ENCODE data around the gene XRCC1.

XRCC1 gene

GRCh38 chr19:43598445-43599240, 23.3 kb upstream of the XRCC1 start:
- POLR2A ChIA-PET, result interaction anchor here (1.1 to 1.9 kb wide), 2 partner anchors 12 to 17 kb away, joined by 3 to 6 read pairs; no protein-coding TSS in a partner anchor
- H3K4me3 ChIP-seq (ENCODE audit: low read depth, low read length), result no peak overlapping the region
- H3K27ac ChIP-seq (ENCODE audit: extremely low read depth, low read depth, low read length), result no peak overlapping the region; the same call in 1 of the 2 replicates
- peaks cover 58 to 65% of the 10 kb centered on the region in 2 experiments for H3K36me3 ChIP-seq (ENCODE audit: control insufficient read depth in 2 of 2, insufficient read depth in 1 of 2, low read length in 2 of 2)
- CTCF ChIA-PET, result interaction anchor here (3.1 kb wide), 1 partner anchor 54 kb away, joined by 21 read pairs; no protein-coding TSS in a partner anchor
- H3K4me1 ChIP-seq (ENCODE audit: control insufficient read depth, insufficient read depth, low read length), result peaks cover 24% of the 10 kb centered on the region
- no peaks in the 10 kb centered on the region for H3K9me3 ChIP-seq (ENCODE audit: control insufficient read depth, insufficient read depth, low read depth, low read length)
- TF ChIP-seq OSR2 (tag by site-specific recombination; IDR thresholded peaks at IDR 0.05), result no peak
- TF ChIP-seq TSHZ1 (tag by site-specific recombination; IDR thresholded peaks at IDR 0.05; ENCODE audit: borderline replicate concordance), result 0 out of 2 replicates have a peak, but pooled peaks have one; percentile 20

- no peak for TF ChIP-seq ZBTB26 (tag by site-specific recombination; optimal IDR thresholded peaks at IDR 0.05)
- TF ChIP-seq ZNF76 (tag by site-specific recombination; IDR thresholded peaks at IDR 0.05; ENCODE audit: borderline replicate concordance, low read depth), result no peak
- no peak for TF ChIP-seq ZNF223 (tag by site-specific recombination; IDR thresholded peaks at IDR 0.05)
- TF ChIP-seq ZNF157 (tag by site-specific recombination; IDR thresholded peaks at IDR 0.05), result no peak
- no peak for TF ChIP-seq ZNF398 (tag by site-specific recombination; IDR thresholded peaks at IDR 0.05)
- TF ChIP-seq ZNF621 (tag by site-specific recombination; IDR thresholded peaks at IDR 0.05), result no peak
- TF ChIP-seq ZNF16 (tag by site-specific recombination; IDR thresholded peaks at IDR 0.05; ENCODE audit: low read depth), result no peak
- TF ChIP-seq ZSCAN16 (tag by site-specific recombination; IDR thresholded peaks at IDR 0.05), result no peak
- TF ChIP-seq ZNF561 (tag by site-specific recombination; IDR thresholded peaks at IDR 0.05; ENCODE audit: borderline replicate concordance), result no peak
- no peak for TF ChIP-seq EGR2 (tag by site-specific recombination; IDR thresholded peaks at IDR 0.05; ENCODE audit: low read depth)
- no peak for TF ChIP-seq ZNF324 (tag by site-specific recombination; IDR thresholded peaks at IDR 0.05)
- no peak for TF ChIP-seq ZSCAN18 (tag by site-specific recombination; IDR thresholded peaks at IDR 0.05)
- no peak for TF ChIP-seq ZNF155 (tag by site-specific recombination; IDR thresholded peaks at IDR 0.05)
- TF ChIP-seq ZNF707 (tag by site-specific recombination; IDR thresholded peaks at IDR 0.05), result no peak
- TF ChIP-seq FEZF1 (tag by site-specific recombination; IDR thresholded peaks at IDR 0.05), result no peak
- no peak for TF ChIP-seq ZNF837 (tag by site-specific recombination; IDR thresholded peaks at IDR 0.05)
- no peak for TF ChIP-seq ZNF184 (tag by site-specific recombination; IDR thresholded peaks at IDR 0.05)
- TF ChIP-seq ZNF266 (tag by site-specific recombination; IDR thresholded peaks at IDR 0.05; ENCODE audit: low read depth), result no peak
- TF ChIP-seq ZNF785 (tag by site-specific recombination; IDR thresholded peaks at IDR 0.05), result no peak
- TF ChIP-seq ZNF18 (tag by site-specific recombination; IDR thresholded peaks at IDR 0.05), result no peak
- Histone ChIP-seq H3K9me3 (ENCODE audit: control insufficient read depth, insufficient read depth, low read depth, low read length) (no peaks in the 10 kb centered on the region), H3K4me1 (ENCODE audit: control insufficient read depth, insufficient read depth, low read length) (peaks cover 24% of the 10 kb centered on the region), H3K27ac (ENCODE audit: extremely low read depth, low read depth, low read length) (peak overlapping the region; percentile 95; the same call in 1 of the 2 replicates), H3K4me3 (ENCODE audit: low read depth, low read length) (no peak overlapping the region), H3K36me3 (ENCODE audit: control insufficient read depth in 2 of 2, insufficient read depth in 1 of 2, low read length in 2 of 2) (peaks cover 58 to 71% of the 10 kb centered on the region in 2 experiments)
- ChIA-PET CTCF (interaction anchor here (0.8 to 6.1 kb wide), 5 partner anchors 21 to 151 kb away, joined by 3 to 91 read pairs (median 21); partner anchors contain the start of gene ZNF428), POLR2A (interaction anchor here (0.7 to 4.1 kb wide), 3 partner anchors 13 to 70 kb away, joined by 3 to 49 read pairs (median 3); no protein-coding TSS in a partner anchor)
These were observed 22.5 kb upstream of the XRCC1 start for GRCh38 chr19:43597876-43598275.

All from HEK293 (cell line).